ENCODE measurements around the gene CHMP2B. TPM values are rescaled to one million over a fixed set of nuclear protein-coding genes. Genes with fewer than 3 reads are reported as not detected.

CHMP2B gene, protein sequence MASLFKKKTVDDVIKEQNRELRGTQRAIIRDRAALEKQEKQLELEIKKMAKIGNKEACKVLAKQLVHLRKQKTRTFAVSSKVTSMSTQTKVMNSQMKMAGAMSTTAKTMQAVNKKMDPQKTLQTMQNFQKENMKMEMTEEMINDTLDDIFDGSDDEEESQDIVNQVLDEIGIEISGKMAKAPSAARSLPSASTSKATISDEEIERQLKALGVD
- total RNA-seq (2012; rRNA removed) = 27.3 and 30.7 TPM in 2 replicates

GRCh38 chr3:87227104-87227834 is at the start of gene CHMP2B:
TSS of gene CHMP2B (plus strand) at chr3:87227309. CDS start at chr3:87227523, 214 bp downstream.
- Histone ChIP-seq H3K9me3 (replicated peaks; ENCODE audit: low read length) (no peaks in the 10 kb centered on the region), H3K9ac (ENCODE audit: low read depth, low read length) (peak within 1 kb of the TSS; percentile 98), H3K4me3 (ENCODE audit: low read length) (peak within 1 kb of the TSS; percentile 84), H3K36me3 (ENCODE audit: insufficient read depth, low read length) (peaks cover 3% of the 10 kb centered on the region), H3K4me2 (ENCODE audit: low read length) (peak within 1 kb of the TSS; percentile 82), H3K27me3 (ENCODE audit: control insufficient read depth, insufficient read depth, low read length) (no peaks in the 10 kb centered on the region), H3K4me1 (ENCODE audit: control insufficient read depth, insufficient read depth, low read length) (peaks cover 17% of the 10 kb centered on the region)

DNA sequence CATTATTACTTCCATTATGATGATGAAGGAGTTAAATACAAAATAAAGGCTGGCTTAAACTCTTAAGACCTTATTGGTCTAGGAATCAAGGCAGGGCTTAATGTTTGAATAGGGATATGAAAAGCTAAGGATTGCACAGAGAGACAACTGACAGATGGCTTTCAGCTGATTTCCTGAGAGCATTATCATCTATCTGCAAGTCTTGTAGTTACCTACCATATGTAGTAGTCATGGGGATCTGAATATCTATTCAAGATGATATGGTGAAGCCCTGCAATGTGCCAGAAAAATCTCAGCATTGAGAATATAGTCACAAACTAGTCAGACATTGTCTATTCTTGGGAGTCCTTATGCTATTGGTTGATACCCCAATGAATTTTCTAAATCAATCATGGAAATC is 47.5 kb upstream of the CHMP2B start:
- H3K9me3 ChIP-seq (replicated peaks; ENCODE audit: low read length) = no peaks in the 10 kb centered on the region
- no peaks in the 10 kb centered on the region for H3K27me3 ChIP-seq (ENCODE audit: control insufficient read depth, insufficient read depth, low read length)
- peaks cover 9% of the 10 kb centered on the region for H3K4me1 ChIP-seq (ENCODE audit: control insufficient read depth, insufficient read depth, low read length)
- no peaks in the 10 kb centered on the region for H3K36me3 ChIP-seq (ENCODE audit: insufficient read depth, low read length)
- no peak overlapping the region for H3K9ac ChIP-seq (ENCODE audit: low read depth, low read length)
- H3K4me2 ChIP-seq (ENCODE audit: low read length) = no peak overlapping the region
- H3K4me3 ChIP-seq (ENCODE audit: low read length) = no peak overlapping the region

DNA sequence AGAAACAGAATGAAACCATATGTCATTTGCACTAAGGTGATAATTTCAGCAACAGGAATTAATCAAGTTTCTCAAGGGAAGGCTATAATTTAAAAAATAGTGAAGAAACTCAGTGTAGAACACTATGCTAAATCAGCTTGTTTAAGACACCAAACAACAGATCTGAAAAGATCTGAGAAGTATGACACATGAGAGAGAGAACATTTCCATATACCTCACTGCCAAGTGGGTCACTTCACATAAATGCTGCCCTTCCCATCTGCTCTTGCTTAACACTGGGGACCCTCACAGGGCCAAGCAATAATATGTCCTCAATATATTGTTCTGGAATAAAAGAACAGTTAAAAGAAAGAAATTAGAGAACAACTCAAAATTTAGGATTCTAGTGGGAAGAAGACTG is 45.6 kb upstream of the CHMP2B start:
- Histone ChIP-seq H3K4me3 (ENCODE audit: low read length) (no peak overlapping the region), H3K27me3 (ENCODE audit: control insufficient read depth, insufficient read depth, low read length) (no peaks in the 10 kb centered on the region), H3K9ac (ENCODE audit: low read depth, low read length) (no peak overlapping the region), H3K36me3 (ENCODE audit: insufficient read depth, low read length) (no peaks in the 10 kb centered on the region), H3K4me2 (ENCODE audit: low read length) (no peak overlapping the region), H3K4me1 (ENCODE audit: control insufficient read depth, insufficient read depth, low read length) (no peaks in the 10 kb centered on the region), H3K9me3 (replicated peaks; ENCODE audit: low read length) (no peaks in the 10 kb centered on the region)

GRCh38 chr3:87182023-87182422 is 45.1 kb upstream of the CHMP2B start:
- no peaks in the 10 kb centered on the region for H3K4me1 ChIP-seq (ENCODE audit: control insufficient read depth, insufficient read depth, low read length)
- no peaks in the 10 kb centered on the region for H3K9me3 ChIP-seq (replicated peaks; ENCODE audit: low read length)
- no peaks in the 10 kb centered on the region for H3K27me3 ChIP-seq (ENCODE audit: control insufficient read depth, insufficient read depth, low read length)
- no peak overlapping the region for H3K9ac ChIP-seq (ENCODE audit: low read depth, low read length)
- H3K4me3 ChIP-seq (ENCODE audit: low read length) = no peak overlapping the region
- H3K4me2 ChIP-seq (ENCODE audit: low read length) = no peak overlapping the region
- no peaks in the 10 kb centered on the region for H3K36me3 ChIP-seq (ENCODE audit: insufficient read depth, low read length)

- no peaks in the 10 kb centered on the region for H3K9me3 ChIP-seq (replicated peaks; ENCODE audit: low read length)
- H3K27me3 ChIP-seq (ENCODE audit: control insufficient read depth, insufficient read depth, low read length) = no peaks in the 10 kb centered on the region
- no peaks in the 10 kb centered on the region for H3K36me3 ChIP-seq (ENCODE audit: insufficient read depth, low read length)
- no peak overlapping the region for H3K4me2 ChIP-seq (ENCODE audit: low read length)
- no peak overlapping the region for H3K4me3 ChIP-seq (ENCODE audit: low read length)
- H3K9ac ChIP-seq (ENCODE audit: low read depth, low read length) = no peak overlapping the region
- H3K4me1 ChIP-seq (ENCODE audit: control insufficient read depth, insufficient read depth, low read length) = peaks cover 15% of the 10 kb centered on the region
These were observed 40.4 kb upstream of the CHMP2B start for GRCh38 chr3:87186608-87187159.

DNA sequence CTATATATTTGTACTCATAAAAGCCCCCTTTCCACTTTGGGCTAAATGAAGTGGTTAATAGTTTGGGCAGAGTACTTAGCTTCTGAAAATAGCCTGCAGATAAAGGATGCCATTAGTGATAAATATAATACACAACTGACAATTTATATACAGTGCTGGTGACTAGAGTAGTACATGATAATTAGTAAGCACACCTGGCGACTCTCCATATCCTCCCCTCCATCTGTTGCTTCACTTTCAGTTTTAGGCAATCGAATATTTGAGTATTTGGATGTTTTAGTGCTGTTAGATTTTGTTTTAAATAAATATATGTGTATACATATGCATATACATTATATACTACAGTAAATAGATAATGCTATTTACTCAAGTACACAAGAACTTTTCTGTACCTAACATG is 35.9 kb upstream of the CHMP2B start:
- Histone ChIP-seq H3K4me1 (ENCODE audit: control insufficient read depth, insufficient read depth, low read length) (peaks cover 19% of the 10 kb centered on the region), H3K4me2 (ENCODE audit: low read length) (peak overlapping the region; percentile 42), H3K9ac (ENCODE audit: low read depth, low read length) (no peak overlapping the region), H3K36me3 (ENCODE audit: insufficient read depth, low read length) (no peaks in the 10 kb centered on the region), H3K4me3 (ENCODE audit: low read length) (no peak overlapping the region), H3K27me3 (ENCODE audit: control insufficient read depth, insufficient read depth, low read length) (no peaks in the 10 kb centered on the region), H3K9me3 (replicated peaks; ENCODE audit: low read length) (no peaks in the 10 kb centered on the region)

- H3K27me3 ChIP-seq (ENCODE audit: control insufficient read depth, insufficient read depth, low read length) = no peaks in the 10 kb centered on the region
These were observed 35.5 kb upstream of the CHMP2B start for GRCh38 chr3:87191641-87192040.

DNA sequence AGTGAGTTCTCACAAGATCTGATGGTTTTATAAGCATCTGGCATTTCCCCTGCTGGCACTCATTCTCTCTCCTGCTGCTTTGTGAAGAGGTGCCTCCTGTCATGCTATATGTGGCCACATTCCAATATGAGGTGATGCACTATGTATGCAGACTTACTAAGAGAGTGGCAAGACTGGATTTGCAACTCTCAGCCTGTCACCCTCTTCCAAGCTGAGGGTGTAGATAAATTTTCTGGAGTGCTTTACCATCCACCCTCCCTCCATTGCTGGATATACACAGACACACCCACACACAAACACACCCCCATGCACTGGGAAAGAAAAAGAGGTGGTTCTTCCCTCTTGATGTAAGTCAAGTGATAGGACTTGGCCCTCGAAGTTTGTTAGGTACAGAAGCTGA is 30.2 kb upstream of the CHMP2B start:
- Histone ChIP-seq H3K4me1 (ENCODE audit: control insufficient read depth, insufficient read depth, low read length) (peaks cover 2% of the 10 kb centered on the region), H3K9me3 (replicated peaks; ENCODE audit: low read length) (no peaks in the 10 kb centered on the region), H3K4me2 (ENCODE audit: low read length) (no peak overlapping the region), H3K9ac (ENCODE audit: low read depth, low read length) (no peak overlapping the region), H3K4me3 (ENCODE audit: low read length) (no peak overlapping the region), H3K27me3 (ENCODE audit: control insufficient read depth, insufficient read depth, low read length) (no peaks in the 10 kb centered on the region), H3K36me3 (ENCODE audit: insufficient read depth, low read length) (no peaks in the 10 kb centered on the region)

More at GRCh38 chr3:87191641-87192040, 35.5 kb upstream of the CHMP2B start:
- Histone ChIP-seq H3K9me3 (replicated peaks; ENCODE audit: low read length) (no peaks in the 10 kb centered on the region), H3K9ac (ENCODE audit: low read depth, low read length) (no peak overlapping the region), H3K36me3 (ENCODE audit: insufficient read depth, low read length) (no peaks in the 10 kb centered on the region), H3K4me2 (ENCODE audit: low read length) (peak overlapping the region; percentile 42), H3K4me3 (ENCODE audit: low read length) (no peak overlapping the region), H3K4me1 (ENCODE audit: control insufficient read depth, insufficient read depth, low read length) (peaks cover 19% of the 10 kb centered on the region)

GRCh38 chr3:87197531-87197930 is 29.6 kb upstream of the CHMP2B start:
- H3K4me3 ChIP-seq (ENCODE audit: low read length) = no peak overlapping the region
- no peaks in the 10 kb centered on the region for H3K4me1 ChIP-seq (ENCODE audit: control insufficient read depth, insufficient read depth, low read length)
- no peaks in the 10 kb centered on the region for H3K36me3 ChIP-seq (ENCODE audit: insufficient read depth, low read length)
- H3K9me3 ChIP-seq (replicated peaks; ENCODE audit: low read length) = no peaks in the 10 kb centered on the region
- H3K27me3 ChIP-seq (ENCODE audit: control insufficient read depth, insufficient read depth, low read length) = no peaks in the 10 kb centered on the region
- no peak overlapping the region for H3K9ac ChIP-seq (ENCODE audit: low read depth, low read length)
- H3K4me2 ChIP-seq (ENCODE audit: low read length) = no peak overlapping the region

GRCh38 chr3:87198774-87199173 is 28.3 kb upstream of the CHMP2B start:
- Histone ChIP-seq H3K9me3 (replicated peaks; ENCODE audit: low read length) (no peaks in the 10 kb centered on the region), H3K4me3 (ENCODE audit: low read length) (no peak overlapping the region), H3K36me3 (ENCODE audit: insufficient read depth, low read length) (no peaks in the 10 kb centered on the region), H3K4me1 (ENCODE audit: control insufficient read depth, insufficient read depth, low read length) (peaks cover under 1% of the 10 kb centered on the region), H3K9ac (ENCODE audit: low read depth, low read length) (no peak overlapping the region), H3K27me3 (ENCODE audit: control insufficient read depth, insufficient read depth, low read length) (no peaks in the 10 kb centered on the region), H3K4me2 (ENCODE audit: low read length) (no peak overlapping the region)

GRCh38 chr3:87199628-87200027 is 27.5 kb upstream of the CHMP2B start:
- Histone ChIP-seq H3K4me1 (ENCODE audit: control insufficient read depth, insufficient read depth, low read length) (peaks cover 3% of the 10 kb centered on the region), H3K36me3 (ENCODE audit: insufficient read depth, low read length) (no peaks in the 10 kb centered on the region), H3K9me3 (replicated peaks; ENCODE audit: low read length) (no peaks in the 10 kb centered on the region), H3K9ac (ENCODE audit: low read depth, low read length) (no peak overlapping the region), H3K4me2 (ENCODE audit: low read length) (no peak overlapping the region), H3K4me3 (ENCODE audit: low read length) (no peak overlapping the region), H3K27me3 (ENCODE audit: control insufficient read depth, insufficient read depth, low read length) (no peaks in the 10 kb centered on the region)

Data from skeletal muscle satellite cell (primary cell).